Endodermal cell (in vitro differentiated cells): ENCODE measurements around the gene ANO7. TPM values are rescaled to one million over a fixed set of nuclear protein-coding genes. Genes with fewer than 3 reads are reported as not detected.

Experiments used
- DNase-seq: peaks from one replicate; pipeline ENCODE4 v3.0.0-alpha.2; 2017
- H3K27ac ChIP-seq: 2 replicates; pipeline ENCODE4 v1.5.1; 2013; ENCODE audit warnings: mild to moderate bottlenecking, low read depth, low read length, moderate library complexity
- H3K27me3 ChIP-seq: 2 replicates; pipeline ENCODE4 v1.6.1; 2013; ENCODE audit warnings: mild to moderate bottlenecking, low read length, moderate library complexity; ENCODE audit not compliant: insufficient read depth, control insufficient read depth, poor library complexity, severe bottlenecking
- H3K36me3 ChIP-seq: 2 replicates; pipeline ENCODE4 v1.7.0; 2013; ENCODE audit warnings: mild to moderate bottlenecking, low read length, moderate library complexity; ENCODE audit not compliant: control insufficient read depth, insufficient read depth
- H3K4me1 ChIP-seq: one replicate; pipeline ENCODE4 v1.7.0; 2013; ENCODE audit warnings: low read length; ENCODE audit not compliant: control insufficient read depth, insufficient read depth
- H3K4me3 ChIP-seq: 2 replicates; pipeline ENCODE4 v1.5.1; 2013; ENCODE audit warnings: mild to moderate bottlenecking, low read length, moderate library complexity
- H3K9ac ChIP-seq: 2 replicates; pipeline ENCODE4 v1.6.1; 2013; ENCODE audit warnings: mild to moderate bottlenecking, low read length, moderate library complexity; ENCODE audit not compliant: poor library complexity, severe bottlenecking; ENCODE audit errors: extremely low read depth
- H3K9me3 ChIP-seq: 2 replicates; pipeline ENCODE4 v1.6.1; 2013; ENCODE audit warnings: mild to moderate bottlenecking, low read length, moderate library complexity; ENCODE audit not compliant: control insufficient read depth
- H3K27ac Mint-ChIP-seq: 2 replicates; pipeline ENCODE4 v1.8.0; 2020; ENCODE audit warnings: mixed read lengths
- H3K27me3 Mint-ChIP-seq: 2 replicates; pipeline ENCODE4 v1.8.0; 2021; ENCODE audit warnings: mild to moderate bottlenecking, mixed read lengths; ENCODE audit not compliant: insufficient read depth
- H3K36me3 Mint-ChIP-seq: 2 replicates; pipeline ENCODE4 v1.8.0; 2020; ENCODE audit warnings: low read depth, mixed read lengths
- H3K4me1 Mint-ChIP-seq: 2 replicates; pipeline ENCODE4 v1.8.0; 2020; ENCODE audit warnings: mixed read lengths
- H3K4me3 Mint-ChIP-seq: 2 replicates; pipeline ENCODE4 v1.8.0; 2020; ENCODE audit warnings: mild to moderate bottlenecking, moderate library complexity, mixed read lengths
- H3K9me3 Mint-ChIP-seq: 2 replicates; pipeline ENCODE4 v1.8.0; 2020; ENCODE audit warnings: mild to moderate bottlenecking, mixed read lengths
- CTCF ChIP-seq: fragments of 200-600 bp; sonication (generic); conservative IDR thresholded peaks from 2 replicates; pipeline ENCODE4 v1.5.0; 2021; ENCODE audit warnings: antibody characterized with exemption, mild to moderate bottlenecking
- WGBS, 2 experiments: methylation state at CpG; one replicate each; pipeline versions ENCODE4 v1.1.5 to v1.1.7; 2013; ENCODE audit warnings: missing lambda C conversion rate in 2 of 2, mixed read lengths in 1 of 2; ENCODE audit not compliant: insufficient coverage in 1 of 2, insufficient read length in 1 of 2; 5-methylcytosine and 5-hydroxymethylcytosine counted together
- total RNA-seq, 2 donors: library from RNA; stranded (reverse); fragmentation: NEBNext Ultra II Directional in 1 of 2; extraction: Animal tissue kit (Norgen Biotek cat#: 25700) in 1 of 2; gene quantifications; 2 replicates in 1 of 2; 3 replicates in 1 of 2; pipeline ENCODE4 v1.2.1, GENCODE V29; 2021

The ANO7 gene
- total RNA-seq, 2 donors from 2014 or later: 8.1 to 8.5 TPM

DNA sequence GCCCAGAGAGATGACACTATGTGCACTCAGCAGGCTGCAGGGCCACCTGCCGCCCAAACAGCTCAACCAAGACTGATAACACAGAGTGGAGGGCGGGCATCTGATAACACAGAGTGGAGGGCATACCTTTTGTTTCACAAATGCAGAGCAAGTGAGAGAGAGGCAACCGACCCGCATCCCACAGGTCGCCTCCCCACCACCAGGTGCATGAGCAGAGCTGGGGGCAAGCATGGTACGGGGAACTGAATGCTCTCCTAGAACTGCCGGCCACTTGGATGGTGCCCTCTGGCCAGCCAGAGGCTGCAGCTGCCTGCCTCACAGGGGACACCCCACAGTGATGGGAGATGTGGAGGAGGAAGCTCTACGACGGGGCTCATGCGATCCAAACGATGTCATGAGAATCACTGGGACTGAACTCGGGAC is 49.5 kb downstream of the ANO7 start:
- Mint-ChIP-seq H3K9me3 (no peaks in the 10 kb centered on the region), H3K4me3 (no peak overlapping the region), H3K27me3 (no peaks in the 10 kb centered on the region), H3K27ac (peak overlapping the region; percentile 65), H3K36me3 (peaks cover 94% of the 10 kb centered on the region), H3K4me1 (peaks cover 12% of the 10 kb centered on the region)
- no peak overlapping the region for H3K4me3 ChIP-seq
- peaks cover 99% of the 10 kb centered on the region for H3K36me3 ChIP-seq
- peaks cover 7% of the 10 kb centered on the region for H3K4me1 ChIP-seq
- 86 to 97% methylated on average over 10 to 12 of the region's 12 CpGs for WGBS, 2 experiments
- peak; percentile 65 for DNase-seq
- no peaks in the 10 kb centered on the region for H3K9me3 ChIP-seq
- no peak overlapping the region for H3K9ac ChIP-seq
- H3K27ac ChIP-seq: no peak overlapping the region
- TF ChIP-seq CTCF: peak; percentile 12
- H3K27me3 ChIP-seq: no peaks in the 10 kb centered on the region

GRCh38 chr2:241238693-241239198 is 50.3 kb downstream of the ANO7 start:
- WGBS, 2 experiments: 85 to 97% methylated on average over 5 of the region's 5 CpGs
- H3K36me3 ChIP-seq: peaks cover 99% of the 10 kb centered on the region
- H3K27ac ChIP-seq: no peak overlapping the region
- no peak overlapping the region for H3K4me3 Mint-ChIP-seq
- H3K4me1 ChIP-seq: peaks cover 7% of the 10 kb centered on the region
- TF ChIP-seq CTCF: no peak
- no peaks in the 10 kb centered on the region for H3K9me3 ChIP-seq
- H3K9me3 Mint-ChIP-seq: no peaks in the 10 kb centered on the region
- H3K9ac ChIP-seq: no peak overlapping the region
- peak overlapping the region; percentile 41 for H3K27ac Mint-ChIP-seq
- H3K27me3 ChIP-seq: no peaks in the 10 kb centered on the region
- peaks cover 94% of the 10 kb centered on the region for H3K36me3 Mint-ChIP-seq
- H3K27me3 Mint-ChIP-seq: no peaks in the 10 kb centered on the region
- H3K4me3 ChIP-seq: no peak overlapping the region
- peaks cover 12% of the 10 kb centered on the region for H3K4me1 Mint-ChIP-seq
- no peak for DNase-seq

- Mint-ChIP-seq H3K36me3 (peaks cover 93% of the 10 kb centered on the region), H3K27me3 (no peaks in the 10 kb centered on the region), H3K4me1 (peaks cover 12% of the 10 kb centered on the region), H3K4me3 (no peak overlapping the region), H3K27ac (no peak overlapping the region), H3K9me3 (no peaks in the 10 kb centered on the region)
- H3K9me3 ChIP-seq: no peaks in the 10 kb centered on the region
- no peak overlapping the region for H3K4me3 ChIP-seq
- 96 to 97% methylated on average over 25 to 28 of the region's 28 CpGs for WGBS, 2 experiments
- peaks cover 7% of the 10 kb centered on the region for H3K4me1 ChIP-seq
- no peak overlapping the region for H3K9ac ChIP-seq
- no peak for TF ChIP-seq CTCF
- peaks cover 99% of the 10 kb centered on the region for H3K36me3 ChIP-seq
- no peaks in the 10 kb centered on the region for H3K27me3 ChIP-seq
- no peak overlapping the region for H3K27ac ChIP-seq
- no peak for DNase-seq
These were observed 51.2 kb downstream of the ANO7 start for GRCh38 chr2:241239552-241240202.
